H1 (cell line): ENCODE data around the gene SSTR4. TPM values are rescaled to one million over a fixed set of nuclear protein-coding genes. Genes with fewer than 3 reads are reported as not detected.

Source experiments
- CTCF ChIA-PET: fragments of 300-600 bp; sonication (Branson Sonifier 250); formaldehyde crosslinking; loops from one replicate; lab custom pipeline; 2021; ENCODE audit not compliant: partially characterized antibody; lab: Charles Lee
- POLR2A ChIA-PET: fragments of 300-600 bp; sonication (Branson Sonifier 250); formaldehyde crosslinking; loops from one replicate; lab custom pipeline; 2021; ENCODE audit warnings: inconsistent platforms; ENCODE audit not compliant: partially characterized antibody; lab: Charles Lee
- DNase-seq, 2 experiments: peaks; one replicate each; pipeline versions ENCODE4 v3.0.0 to v3.0.0-alpha.2; 2010 to 2022; ENCODE audit warnings: low spot score in 2 of 2, low read depth in 1 of 2, mixed read lengths in 1 of 2
- FAIRE-seq: peaks from 2 replicates; lab custom pipeline; 2011; peaks lifted over from hg19 to GRCh38; lab: Jason Lieb, UNC
- H2AFZ ChIP-seq: 2 replicates; pipeline ENCODE4 v1.8.1; 2012; ENCODE audit warnings: low read length, inconsistent platforms
- H2AK5ac ChIP-seq: 2 replicates; pipeline ENCODE4 v1.6.1; 2013; ENCODE audit warnings: low read depth, low read length
- H2BK120ac ChIP-seq: replicated peaks from 2 replicates; pipeline ENCODE3; 2013; ENCODE audit warnings: low read depth, low read length, inconsistent platforms
- H2BK12ac ChIP-seq: 2 replicates; pipeline ENCODE4 v1.6.1; 2013; ENCODE audit warnings: low read depth, low read length
- H2BK15ac ChIP-seq: 2 replicates; pipeline ENCODE4 v1.6.1; 2013; ENCODE audit warnings: low read length
- H2BK20ac ChIP-seq: 2 replicates; pipeline ENCODE4 v1.6.1; 2013; ENCODE audit warnings: low read length
- H2BK5ac ChIP-seq: 2 replicates; pipeline ENCODE4 v1.6.1; 2013; ENCODE audit warnings: low read depth, low read length
- H3K14ac ChIP-seq: 2 replicates; pipeline ENCODE4 v1.6.1; 2013; ENCODE audit warnings: inconsistent platforms; ENCODE audit not compliant: insufficient read length
- H3K18ac ChIP-seq: 2 replicates; pipeline ENCODE4 v1.6.1; 2013; ENCODE audit warnings: low read length; ENCODE audit errors: extremely low read depth
- H3K23ac ChIP-seq: 2 replicates; pipeline ENCODE4 v1.6.1; 2013; ENCODE audit warnings: inconsistent platforms; ENCODE audit not compliant: insufficient read length
- H3K23me2 ChIP-seq: 2 replicates; pipeline ENCODE4 v1.6.1; 2013; ENCODE audit warnings: low read depth, low read length
- H3K27ac ChIP-seq: 2 replicates; pipeline ENCODE4 v1.6.1; 2011; ENCODE audit warnings: low read depth, low read length, inconsistent platforms
- H3K27me3 ChIP-seq, 4 experiments: replicated peaks in 1 of 4; 1 replicate in 1 of 4; 2 replicates in 3 of 4; pipeline versions ENCODE4 v1.6.1 to v1.8.1; 2011 to 2013; ENCODE audit warnings: low read length in 3 of 4, mild to moderate bottlenecking in 3 of 4, inconsistent platforms in 2 of 4, mixed read lengths in 2 of 4, moderate library complexity in 1 of 4; ENCODE audit not compliant: control insufficient read depth in 3 of 4, insufficient read depth in 3 of 4; ENCODE audit errors: extremely low read depth in 1 of 4
- H3K36me3 ChIP-seq, 4 experiments: 2 replicates each; pipeline versions ENCODE4 v1.6.1 to v1.8.1; 2011 to 2013; ENCODE audit warnings: mild to moderate bottlenecking in 4 of 4, low read length in 3 of 4, moderate library complexity in 2 of 4, control low read depth in 1 of 4, inconsistent platforms in 1 of 4; ENCODE audit not compliant: insufficient read depth in 4 of 4, control insufficient read depth in 2 of 4
- H3K4ac ChIP-seq: replicated peaks from 2 replicates; pipeline ENCODE3; 2013; ENCODE audit warnings: low read length, low read depth, mixed read lengths, inconsistent platforms; ENCODE audit not compliant: insufficient read length
- H3K4me1 ChIP-seq, 4 experiments: replicated peaks in 1 of 4; 1 replicate in 1 of 4; 2 replicates in 3 of 4; pipeline versions ENCODE4 v1.6.1 to v1.8.1; 2011 to 2013; ENCODE audit warnings: low read length in 3 of 4, inconsistent platforms in 2 of 4, mixed read lengths in 1 of 4; ENCODE audit not compliant: insufficient read depth in 4 of 4, control insufficient read depth in 3 of 4
- H3K4me2 ChIP-seq, 2 experiments: 2 replicates each; pipeline versions ENCODE4 v1.6.1 to v1.8.1; 2011 to 2013; ENCODE audit warnings: low read depth in 2 of 2, low read length in 2 of 2, control low read depth in 1 of 2, inconsistent platforms in 1 of 2, mild to moderate bottlenecking in 1 of 2; ENCODE audit not compliant: insufficient read depth in 1 of 2
- H3K4me3 ChIP-seq, 4 experiments: fragments of 200-600, 300-600 bp in 1 of 4; sonication (generic), shearing (Covaris generic), sonication (Bioruptor Twin) in 1 of 4; 2 replicates each; pipeline versions ENCODE4 v1.5.1 to v1.8.1; 2011 to 2016; ENCODE audit warnings: low read length in 4 of 4, low read depth in 3 of 4, control low read depth in 2 of 4, inconsistent platforms in 2 of 4, mild to moderate bottlenecking in 2 of 4, mixed read lengths in 1 of 4, moderate library complexity in 1 of 4; ENCODE audit not compliant: insufficient read depth in 2 of 4; ENCODE audit errors: extremely low read depth in 1 of 4
- H3K56ac ChIP-seq: replicated peaks from 2 replicates; pipeline ENCODE3; 2013; ENCODE audit warnings: low read depth, mild to moderate bottlenecking, mixed read lengths, low read length, inconsistent platforms; ENCODE audit not compliant: insufficient read length
- H3K79me1 ChIP-seq: 2 replicates; pipeline ENCODE4 v1.6.1; 2013; ENCODE audit warnings: low read depth, low read length, control low read depth
- H3K79me2 ChIP-seq, 2 experiments: 2 replicates each; pipeline versions ENCODE4 v1.6.1 to v1.8.1; 2012 to 2013; ENCODE audit warnings: low read length in 2 of 2, mild to moderate bottlenecking in 2 of 2, inconsistent platforms in 1 of 2; ENCODE audit not compliant: insufficient read depth in 2 of 2, control insufficient read depth in 1 of 2
- H3K9ac ChIP-seq, 4 experiments: replicated peaks in 1 of 4; 1 replicate in 1 of 4; 2 replicates in 3 of 4; pipeline versions ENCODE4 v1.6.1 to v1.8.1; 2011 to 2013; ENCODE audit warnings: low read depth in 3 of 4, low read length in 3 of 4, control low read depth in 2 of 4, mild to moderate bottlenecking in 2 of 4, moderate library complexity in 2 of 4, inconsistent platforms in 1 of 4; ENCODE audit errors: extremely low read depth in 1 of 4
- H3K9me3 ChIP-seq, 2 experiments: 2 replicates each; pipeline versions ENCODE4 v1.6.1 to v1.8.1; 2012 to 2013; ENCODE audit warnings: mild to moderate bottlenecking in 2 of 2, moderate library complexity in 2 of 2, control low read depth in 1 of 2, inconsistent platforms in 1 of 2, low read depth in 1 of 2, low read length in 1 of 2, mixed read lengths in 1 of 2; ENCODE audit not compliant: insufficient read depth in 2 of 2
- H4K20me1 ChIP-seq, 2 experiments: replicated peaks in 1 of 2; 2 replicates each; pipeline versions ENCODE3 to v1.8.1; 2011 to 2013; ENCODE audit warnings: inconsistent platforms in 2 of 2, low read length in 2 of 2, mild to moderate bottlenecking in 1 of 2; ENCODE audit not compliant: insufficient read depth in 2 of 2, control insufficient read depth in 1 of 2
- H4K5ac ChIP-seq: 2 replicates; pipeline ENCODE4 v1.6.1; 2013; ENCODE audit warnings: low read length, low read depth, mixed read lengths, inconsistent platforms; ENCODE audit not compliant: insufficient read length
- H4K8ac ChIP-seq: 2 replicates; pipeline ENCODE4 v1.8.0; 2013; ENCODE audit warnings: mild to moderate bottlenecking, moderate library complexity, low read length, inconsistent platforms; ENCODE audit not compliant: insufficient read depth; ENCODE audit errors: extremely low read depth
- H4K91ac ChIP-seq: replicated peaks from 2 replicates; pipeline ENCODE3; 2013; ENCODE audit warnings: low read length, mixed read lengths, inconsistent platforms; ENCODE audit not compliant: insufficient read length
- ASH2L ChIP-seq: fragments of 200-600, 300-600 bp; sonication (generic); IDR thresholded peaks from one replicate; pipeline ENCODE4 v1.7.1; 2017; ENCODE audit warnings: low read length
- BACH1 ChIP-seq: IDR thresholded peaks from 2 replicates; pipeline ENCODE4 v1.6.1; 2012; ENCODE audit warnings: low read length, improper control_type of control experiment
- BCL11A ChIP-seq, 2 experiments: IDR thresholded peaks; one replicate each; pipeline ENCODE4 v1.6.1; 2011; ENCODE audit warnings: low read depth in 2 of 2, low read length in 2 of 2, mild to moderate bottlenecking in 2 of 2
- CREB1 ChIP-seq: IDR thresholded peaks from 2 replicates; pipeline ENCODE4 v1.6.1; 2012; ENCODE audit warnings: inconsistent platforms
- FOSL1 ChIP-seq: IDR thresholded peaks from 2 replicates; pipeline ENCODE4 v1.6.1; 2011; ENCODE audit warnings: mild to moderate bottlenecking, low read depth, low read length, moderate library complexity; ENCODE audit not compliant: insufficient read depth
- KDM1A ChIP-seq: fragments of 200-600, 300-600 bp; sonication (generic); IDR thresholded peaks from 2 replicates; pipeline ENCODE4 v1.7.1; 2016; ENCODE audit warnings: mild to moderate bottlenecking, low read length, borderline replicate concordance
- KDM4A ChIP-seq: IDR thresholded peaks from one replicate; pipeline ENCODE4 v1.7.1; 2012; ENCODE audit warnings: low read depth, mild to moderate bottlenecking, moderate library complexity, low read length, inconsistent platforms; ENCODE audit not compliant: severe bottlenecking
- NRF1 ChIP-seq: IDR thresholded peaks from 2 replicates; pipeline ENCODE4 v1.6.1; 2011; ENCODE audit warnings: mild to moderate bottlenecking, low read depth, low read length, improper control_type of control experiment
- RNF2 ChIP-seq: fragments of 200-900, 300-1000 bp; sonication (generic); IDR thresholded peaks from 2 replicates; pipeline ENCODE4 v1.7.1; 2016; ENCODE audit warnings: borderline replicate concordance, low read depth, mild to moderate bottlenecking, antibody characterized with exemption, low read length; ENCODE audit not compliant: poor library complexity, severe bottlenecking; ENCODE audit errors: missing control alignments
- RXRA ChIP-seq: IDR thresholded peaks from 2 replicates; pipeline ENCODE4 v1.6.1; 2011; ENCODE audit warnings: low read depth, mild to moderate bottlenecking, low read length, moderate library complexity; ENCODE audit not compliant: insufficient read depth
- SP2 ChIP-seq: IDR thresholded peaks from 2 replicates; pipeline ENCODE4 v1.6.1; 2012; ENCODE audit warnings: mild to moderate bottlenecking, low read length, inconsistent platforms
- TEAD4 ChIP-seq: IDR thresholded peaks from 2 replicates; pipeline ENCODE4 v1.6.1; 2012; ENCODE audit warnings: low read depth, low read length, inconsistent platforms, mixed read lengths
- polyA plus RNA-seq, 7 experiments: library from polyadenylated mRNA; depleted of rRNA in 3 of 7; stranded (reverse) in 5 of 7; unstranded in 2 of 7; fragments of >200 nt in 5 of 7; fragments of 200-250 nt in 2 of 7; gene quantifications; 1 replicate in 5 of 7; 2 replicates in 1 of 7; 4 replicates in 1 of 7; pipeline versions ENCODE4 v1.2.1 to v1.2.3, GENCODE V29; 2011 to 2013; ENCODE audit warnings: missing spikeins in 2 of 7, mixed read lengths in 2 of 7
- total RNA-seq: library from RNA; stranded (reverse); fragmentation: NEBNext Ultra II Directional; extraction: Animal tissue kit (Norgen Biotek cat#: 25700); gene quantifications from 2 replicates; pipeline ENCODE4 v1.2.1, GENCODE V29; 2021
- TF ChIP-seq, protein P1 (sequence below): IDR thresholded peaks from 2 replicates; pipeline ENCODE4 v1.6.1; 2011; ENCODE audit warnings: low read length, improper control_type of control experiment

SSTR4 gene
- total and polyA plus RNA-seq, 2 of the 8 experiments (the other 6 are each of a cell fraction or from before 2014, with no cell fraction given): 0.05 TPM; not detected in 1

DNA sequence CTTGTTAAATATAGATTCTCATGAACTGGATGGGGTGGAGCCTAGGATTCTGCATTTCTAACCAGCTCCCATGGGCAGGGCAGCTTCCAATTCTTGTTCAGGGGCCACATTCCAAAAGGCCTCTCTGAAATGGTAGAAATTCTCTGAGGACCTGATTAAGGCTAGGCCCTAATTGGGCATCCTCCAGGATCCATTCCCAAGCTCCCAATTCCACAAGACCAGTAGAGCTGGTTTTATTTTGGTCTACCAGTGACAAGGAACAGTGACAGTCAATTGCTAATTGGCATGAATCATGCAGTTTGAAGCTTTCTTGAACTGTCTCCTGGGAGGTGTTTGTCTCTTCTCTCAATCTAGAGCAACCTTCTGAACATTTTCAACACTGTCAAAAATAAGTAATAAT, 11.3 kb downstream of the SSTR4 start:
- no peaks in the 10 kb centered on the region for H3K9me3 ChIP-seq
- no peaks in the 10 kb centered on the region for H3K36me3 ChIP-seq
- no peak overlapping the region for H2BK5ac ChIP-seq
- H2BK120ac ChIP-seq: no peak overlapping the region
- H2AK5ac ChIP-seq: no peak overlapping the region
- H3K4me2 ChIP-seq: no peak overlapping the region
- DNase-seq (no peak), FAIRE-seq (no peak)
- H2BK15ac ChIP-seq: no peak overlapping the region
- no peak overlapping the region for H3K14ac ChIP-seq
- no peak overlapping the region for H2BK12ac ChIP-seq
- H2AFZ ChIP-seq: no peak overlapping the region
- H3K18ac ChIP-seq: no peak overlapping the region
- H3K4ac ChIP-seq: no peak overlapping the region
- H3K56ac ChIP-seq: no peak overlapping the region
- no peak overlapping the region for H4K5ac ChIP-seq
- no peak overlapping the region for H2BK20ac ChIP-seq
- no peaks in the 10 kb centered on the region for H3K79me1 ChIP-seq
- no peak overlapping the region for H4K91ac ChIP-seq
- POLR2A ChIA-PET: no interaction called here
- H4K20me1 ChIP-seq: peaks cover 0 to 5% of the 10 kb centered on the region in 2 experiments
- CTCF ChIA-PET: interaction anchor here (1.2 to 3.3 kb wide), 3 partner anchors 33 to 355 kb away, joined by 3 to 8 read pairs (median 3); no protein-coding TSS in a partner anchor
- peaks cover 29% of the 10 kb centered on the region for H3K23me2 ChIP-seq
- H3K79me2 ChIP-seq: no peaks in the 10 kb centered on the region
- no peak overlapping the region for H4K8ac ChIP-seq
- H3K23ac ChIP-seq: no peak overlapping the region
- no peak overlapping the region for H3K4me3 ChIP-seq
- no peak overlapping the region for H3K9ac ChIP-seq
- no peak overlapping the region for H3K27ac ChIP-seq
- H3K27me3 ChIP-seq: peaks cover 31 to 53% (median 48%) of the 10 kb centered on the region in 4 experiments
- H3K4me1 ChIP-seq: peaks cover 9 to 20% (median 14%) of the 10 kb centered on the region in 4 experiments
- TF ChIP-seq TEAD4: no peak
- no peak for TF ChIP-seq KDM4A
- no peak for TF ChIP-seq NRF1
- no peak for TF ChIP-seq FOSL1
- no peak for TF ChIP-seq KDM1A
- TF ChIP-seq ASH2L: no peak
- TF ChIP-seq SP2: no peak
- no peak for TF ChIP-seq CREB1
- no peak for TF ChIP-seq BCL11A (IDR thresholded peaks at IDR 0.05; ENCODE audit: low read depth in 2 of 2, low read length in 2 of 2)
- TF ChIP-seq RXRA: no peak
- TF ChIP-seq BACH1: no peak
- TF ChIP-seq, protein P1, sequence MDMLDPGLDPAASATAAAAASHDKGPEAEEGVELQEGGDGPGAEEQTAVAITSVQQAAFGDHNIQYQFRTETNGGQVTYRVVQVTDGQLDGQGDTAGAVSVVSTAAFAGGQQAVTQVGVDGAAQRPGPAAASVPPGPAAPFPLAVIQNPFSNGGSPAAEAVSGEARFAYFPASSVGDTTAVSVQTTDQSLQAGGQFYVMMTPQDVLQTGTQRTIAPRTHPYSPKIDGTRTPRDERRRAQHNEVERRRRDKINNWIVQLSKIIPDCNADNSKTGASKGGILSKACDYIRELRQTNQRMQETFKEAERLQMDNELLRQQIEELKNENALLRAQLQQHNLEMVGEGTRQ: no peak
- no peak for TF ChIP-seq RNF2
